Calu3 (cell line): ENCODE measurements around the gene NASP. TPM values are rescaled to one million over a fixed set of nuclear protein-coding genes. Genes with fewer than 3 reads are reported as not detected.
"Not testable (repeated sequence)": the region's sequence is repeated elsewhere in the genome, so short reads cannot be mapped to it uniquely, and the experiment has no call there.

ENCODE experiments used
- BruUV-seq: library from RNA; stranded (reverse); fragments of 400-500 nt; replicated peaks from 2 replicates; lab custom pipeline; 2021; lab: Mats Ljungman, UMichigan
- CTCF ChIA-PET: fragments of 300-600 bp; sonication (Branson Sonifier 250); formaldehyde crosslinking; loops from one replicate; lab custom pipeline; 2022; ENCODE audit warnings: antibody characterized with exemption; lab: Charles Lee
- DNase-seq: peaks from one replicate; pipeline ENCODE4 v3.0.0; 2022
- H3K27ac Mint-ChIP-seq: one replicate; pipeline ENCODE4 v1.8.0; 2022; ENCODE audit warnings: mixed read lengths; ENCODE audit not compliant: unreplicated experiment
- H3K27me3 Mint-ChIP-seq: one replicate; pipeline ENCODE4 v1.8.0; 2022; ENCODE audit warnings: mixed read lengths; ENCODE audit not compliant: unreplicated experiment
- H3K36me3 Mint-ChIP-seq: one replicate; pipeline ENCODE4 v1.8.0; 2022; ENCODE audit warnings: mild to moderate bottlenecking, moderate library complexity, mixed read lengths; ENCODE audit not compliant: insufficient read depth, unreplicated experiment
- H3K4me1 Mint-ChIP-seq: one replicate; pipeline ENCODE4 v1.8.0; 2022; ENCODE audit warnings: mild to moderate bottlenecking, low read depth, mixed read lengths; ENCODE audit not compliant: unreplicated experiment
- H3K4me3 Mint-ChIP-seq: one replicate; pipeline ENCODE4 v1.8.0; 2022; ENCODE audit warnings: mild to moderate bottlenecking, low read depth, moderate library complexity, mixed read lengths; ENCODE audit not compliant: unreplicated experiment
- H3K9me3 Mint-ChIP-seq: one replicate; pipeline ENCODE4 v1.8.0; 2022; ENCODE audit warnings: low read depth, mixed read lengths; ENCODE audit not compliant: unreplicated experiment
- intact Hi-C: fragments of 100-400 bp; cut with micrococcal nuclease; formaldehyde crosslinking; loops from one replicate; pipeline ENCODE4 v1.10.0; 2022; ENCODE audit not compliant: unreplicated experiment
- total RNA-seq: library from RNA; stranded (reverse); gene quantifications from 2 replicates; pipeline ENCODE4 v1.2.3, GENCODE V29; 2022
- TF ChIP-seq, protein P1 (sequence below): fragments of 200-600 bp; IDR thresholded peaks from one replicate; pipeline ENCODE4 v1.8.0; 2022; ENCODE audit warnings: antibody characterized with exemption; ENCODE audit not compliant: unreplicated experiment

The NASP gene
- total RNA-seq, 1 experiment from 2014 or later, result 185 TPM

DNA sequence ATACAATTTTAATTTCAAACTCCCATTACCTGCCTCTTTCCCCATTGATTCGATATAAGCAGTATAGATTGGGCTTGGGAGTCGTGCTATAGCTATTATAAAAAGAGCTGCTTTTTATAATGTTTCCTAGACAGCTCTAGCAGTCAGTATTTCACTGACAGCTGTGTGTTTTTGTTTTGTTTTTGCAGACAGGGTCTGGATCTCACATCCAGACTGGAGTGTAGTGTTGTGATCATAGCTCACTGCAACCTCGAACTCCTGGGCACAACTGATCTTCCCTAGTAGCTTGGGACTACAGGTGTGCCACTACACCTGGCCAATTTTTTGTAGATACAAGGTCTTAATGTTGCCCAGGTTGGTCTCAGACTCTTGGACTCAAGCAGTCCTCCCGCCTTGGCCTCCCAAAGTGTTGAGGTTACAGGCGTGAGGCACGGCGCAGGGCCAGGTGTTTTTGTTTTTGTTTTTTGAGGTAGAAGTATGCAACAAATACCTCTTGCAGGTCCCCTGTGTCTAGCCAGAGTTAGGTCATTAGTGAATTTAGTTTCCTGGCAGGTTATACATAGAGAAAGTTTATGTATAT lies 1.7 kb downstream of the NASP start:
- Mint-ChIP-seq H3K27me3 (peaks cover 12% of the 10 kb centered on the region), H3K27ac (peak overlapping the region; percentile 99), H3K36me3 (peaks cover 50% of the 10 kb centered on the region), H3K4me1 (peaks cover 40% of the 10 kb centered on the region), H3K9me3 (no peaks in the 10 kb centered on the region), H3K4me3 (peak overlapping the region; percentile 93)
- intact Hi-C loops, result no loop called here
- DNase-seq, result no peak
- CTCF ChIA-PET, result interaction anchor here (0.6 to 1.2 kb wide), 3 partner anchors 60 to 381 kb away, joined by 3 to 4 read pairs (median 3); no protein-coding TSS in a partner anchor
- TF ChIP-seq, protein P1, sequence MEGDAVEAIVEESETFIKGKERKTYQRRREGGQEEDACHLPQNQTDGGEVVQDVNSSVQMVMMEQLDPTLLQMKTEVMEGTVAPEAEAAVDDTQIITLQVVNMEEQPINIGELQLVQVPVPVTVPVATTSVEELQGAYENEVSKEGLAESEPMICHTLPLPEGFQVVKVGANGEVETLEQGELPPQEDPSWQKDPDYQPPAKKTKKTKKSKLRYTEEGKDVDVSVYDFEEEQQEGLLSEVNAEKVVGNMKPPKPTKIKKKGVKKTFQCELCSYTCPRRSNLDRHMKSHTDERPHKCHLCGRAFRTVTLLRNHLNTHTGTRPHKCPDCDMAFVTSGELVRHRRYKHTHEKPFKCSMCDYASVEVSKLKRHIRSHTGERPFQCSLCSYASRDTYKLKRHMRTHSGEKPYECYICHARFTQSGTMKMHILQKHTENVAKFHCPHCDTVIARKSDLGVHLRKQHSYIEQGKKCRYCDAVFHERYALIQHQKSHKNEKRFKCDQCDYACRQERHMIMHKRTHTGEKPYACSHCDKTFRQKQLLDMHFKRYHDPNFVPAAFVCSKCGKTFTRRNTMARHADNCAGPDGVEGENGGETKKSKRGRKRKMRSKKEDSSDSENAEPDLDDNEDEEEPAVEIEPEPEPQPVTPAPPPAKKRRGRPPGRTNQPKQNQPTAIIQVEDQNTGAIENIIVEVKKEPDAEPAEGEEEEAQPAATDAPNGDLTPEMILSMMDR, result no peak
- no TSS peak for BruUV-seq

GRCh38 chr1:45586769-45587168 lies 2.9 kb downstream of the NASP start:
- CTCF ChIA-PET, result no interaction called here
- no peaks in the 10 kb centered on the region for H3K9me3 Mint-ChIP-seq
- peak overlapping the region; percentile 93 for H3K4me3 Mint-ChIP-seq
- H3K27ac Mint-ChIP-seq, result no peak overlapping the region
- intact Hi-C loops, result no loop called here
- peaks cover 12% of the 10 kb centered on the region for H3K27me3 Mint-ChIP-seq
- no TSS peak for BruUV-seq
- DNase-seq, result no peak
- H3K4me1 Mint-ChIP-seq, result peaks cover 40% of the 10 kb centered on the region
- TF ChIP-seq, protein P1, result no peak
- peaks cover 58% of the 10 kb centered on the region for H3K36me3 Mint-ChIP-seq

- Mint-ChIP-seq H3K27me3 (no peaks in the 10 kb centered on the region), H3K36me3 (peaks cover 53% of the 10 kb centered on the region), H3K9me3 (no peaks in the 10 kb centered on the region), H3K27ac (no peak overlapping the region), H3K4me3 (peak overlapping the region; percentile 62), H3K4me1 (peaks cover 31% of the 10 kb centered on the region)
- no peak for DNase-seq
- TF ChIP-seq, protein P1, result no peak
- no TSS peak for BruUV-seq
- intact Hi-C loops, result no loop called here
- CTCF ChIA-PET, result interaction anchor here (0.6 to 0.7 kb wide), 2 partner anchors 128 to 578 kb away, joined by 3 to 7 read pairs; partner anchors contain the start of gene UROD
These were observed 6.0 kb downstream of the NASP start for GRCh38 chr1:45589861-45590260.

DNA sequence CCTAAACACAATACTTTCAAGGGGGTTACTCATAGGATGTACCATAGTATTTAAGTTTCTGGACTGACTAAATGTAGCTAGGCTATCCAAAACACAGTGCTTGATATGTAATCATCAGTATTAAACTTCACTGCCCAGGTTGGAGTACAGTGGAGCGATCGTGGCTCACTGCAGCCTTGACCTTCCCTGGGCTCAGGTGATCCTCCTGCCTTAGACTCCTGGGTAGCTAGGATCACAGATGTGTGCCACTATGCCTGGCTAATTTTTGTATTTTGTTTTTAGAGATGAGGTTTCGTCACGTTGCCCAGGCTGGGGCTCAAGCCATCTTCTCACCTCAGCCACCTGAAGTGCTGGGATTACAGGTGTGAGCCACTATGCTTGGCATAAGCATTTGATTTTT lies 10.6 kb downstream of the NASP start:
- no TSS peak for BruUV-seq
- intact Hi-C loops, result no loop called here
- no peaks in the 10 kb centered on the region for H3K9me3 Mint-ChIP-seq
- no peak for DNase-seq
- peaks cover 40% of the 10 kb centered on the region for H3K36me3 Mint-ChIP-seq
- H3K4me3 Mint-ChIP-seq, result no peak overlapping the region
- TF ChIP-seq, protein P1, result no peak
- no peaks in the 10 kb centered on the region for H3K27me3 Mint-ChIP-seq
- peaks cover 2% of the 10 kb centered on the region for H3K4me1 Mint-ChIP-seq
- CTCF ChIA-PET, result no interaction called here
- no peak overlapping the region for H3K27ac Mint-ChIP-seq

DNA sequence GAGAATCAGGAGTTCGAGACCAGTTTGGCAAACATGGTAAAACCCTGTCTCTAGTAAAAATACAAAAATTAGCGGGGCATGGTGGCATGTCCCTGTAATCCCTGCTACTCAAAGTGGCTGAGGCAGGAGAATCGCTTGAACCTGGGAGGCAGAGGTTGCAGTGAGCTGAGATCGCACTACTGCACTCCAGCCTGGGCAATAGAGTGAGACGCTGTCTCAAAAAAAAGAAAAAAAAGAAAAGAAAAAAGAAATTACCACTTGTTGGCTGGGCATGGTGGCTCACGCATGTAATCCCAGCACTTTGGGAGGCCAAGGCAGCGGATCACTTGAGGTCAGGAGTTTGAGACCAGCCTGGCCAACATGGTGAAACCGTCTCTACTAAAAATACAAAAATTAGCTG lies 12.9 kb downstream of the NASP start:
- H3K9me3 Mint-ChIP-seq, intact Hi-C loops, BruUV-seq, CTCF ChIA-PET, H3K27me3 Mint-ChIP-seq, H3K4me3 Mint-ChIP-seq, H3K27ac Mint-ChIP-seq, H3K4me1 Mint-ChIP-seq, DNase-seq: not testable (repeated sequence)
- H3K36me3 Mint-ChIP-seq, result peaks cover 31% of the 10 kb centered on the region
